ENCODE measurements around the gene CALU. TPM values are rescaled to one million over a fixed set of nuclear protein-coding genes. Genes with fewer than 3 reads are reported as not detected.

Gene CALU
- total RNA-seq, 1 donor from 2014 or later = 75.8 TPM

GRCh38 chr7:128785738-128786137 is 46.6 kb downstream of the CALU start:
- no peak for DNase-seq (ENCODE audit: low spot score)

DNA sequence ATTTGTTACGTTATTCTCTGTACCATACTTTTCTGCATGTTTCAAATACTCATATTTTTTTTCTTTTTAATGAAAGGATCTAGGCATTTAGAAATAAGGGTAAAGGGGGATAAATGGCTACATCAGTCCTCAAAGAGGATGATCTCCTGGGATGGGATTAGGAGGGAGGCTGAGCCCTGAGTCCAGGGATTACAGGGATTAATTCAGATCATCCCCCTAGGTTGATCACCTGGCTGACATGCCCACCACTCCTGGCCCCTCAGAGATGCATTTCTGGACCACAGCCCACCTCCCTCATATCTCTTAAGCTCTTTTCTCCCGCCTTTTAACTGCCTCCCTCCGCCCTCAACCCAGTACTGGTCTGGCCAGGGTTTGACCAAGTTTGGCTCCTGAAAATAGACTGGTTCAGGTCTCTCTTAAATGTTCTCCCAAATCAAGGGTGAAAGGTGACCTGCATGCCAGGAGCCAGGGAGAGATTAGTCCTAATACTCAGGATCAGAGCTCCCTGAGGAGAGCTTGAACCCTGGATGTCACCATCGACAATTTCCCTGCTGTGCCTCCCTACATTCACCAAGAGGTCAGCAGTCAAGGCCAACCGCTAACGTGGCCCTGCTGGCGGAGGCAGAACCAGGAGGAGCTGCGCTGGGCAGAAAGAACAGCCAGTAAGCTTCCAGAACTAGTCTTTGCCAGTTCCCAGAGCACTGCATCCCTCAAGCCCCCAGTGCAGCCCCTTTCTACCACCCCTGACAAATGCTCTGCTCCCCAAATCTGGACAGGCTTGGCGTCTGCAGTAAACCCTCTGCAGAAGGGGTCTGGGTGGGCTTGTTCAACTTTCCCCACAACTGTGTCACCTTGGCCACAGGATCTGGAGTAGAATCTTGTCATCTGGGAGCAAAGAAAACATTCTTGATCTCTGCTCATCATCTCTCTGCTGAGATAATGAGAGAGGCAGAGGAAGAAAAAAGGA is 49.6 kb downstream of the CALU start:
- DNase-seq (ENCODE audit: low spot score) = no peak

- no peak for DNase-seq (ENCODE audit: low spot score)
Observed at GRCh38 chr7:128790315-128791041, 51.3 kb downstream of the CALU start.

DNA sequence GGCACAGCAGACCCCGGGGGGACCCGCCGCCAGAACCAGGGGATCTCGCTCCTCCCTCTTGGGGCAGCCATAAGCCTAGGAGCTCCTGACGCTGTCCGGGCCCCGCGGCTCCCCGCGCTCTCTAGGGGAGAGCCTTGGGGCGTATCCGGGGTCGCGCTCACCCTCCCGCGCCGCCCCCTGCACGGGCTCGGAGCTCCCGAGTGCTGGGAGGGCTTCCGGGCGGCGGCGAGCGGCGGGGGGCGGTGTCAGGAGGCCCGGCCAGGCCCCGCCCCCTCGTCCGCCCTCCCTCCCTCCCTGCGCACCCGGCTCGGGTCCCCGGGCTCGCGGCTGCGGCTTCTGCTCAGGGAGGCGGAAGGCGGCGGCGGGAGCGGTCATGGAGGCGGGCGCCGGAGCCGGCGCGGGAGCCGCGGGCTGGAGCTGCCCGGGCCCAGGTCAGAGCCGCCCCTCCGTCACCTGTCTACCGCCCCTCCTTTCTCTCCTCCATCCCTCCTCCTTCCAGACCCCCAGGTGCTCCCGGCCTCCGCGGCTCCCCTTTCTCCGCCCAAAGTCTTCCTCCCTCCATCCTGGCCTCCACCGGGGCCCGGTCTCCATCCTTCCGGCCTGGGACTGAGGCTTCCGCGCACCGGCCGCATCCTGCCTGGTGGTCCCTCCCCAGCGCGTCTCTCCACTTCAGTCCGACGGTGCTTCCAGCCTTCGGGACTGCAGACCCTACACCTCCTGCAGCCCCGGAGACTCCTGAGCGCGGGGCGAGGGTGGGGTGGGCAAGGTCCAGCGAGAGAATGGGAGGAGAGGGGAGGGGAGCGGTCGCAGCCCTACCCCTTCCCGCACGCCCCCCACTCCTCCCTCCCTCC is 52.2 kb downstream of the CALU start, which contains the start of gene CCDC136:
Gene CCDC136 (plus strand): TSS at position 848 of the 851 bp plus-strand sequence. CDS start 444 bp downstream, outside the sequence.
- peak; percentile 71 for DNase-seq (ENCODE audit: low spot score)

DNA sequence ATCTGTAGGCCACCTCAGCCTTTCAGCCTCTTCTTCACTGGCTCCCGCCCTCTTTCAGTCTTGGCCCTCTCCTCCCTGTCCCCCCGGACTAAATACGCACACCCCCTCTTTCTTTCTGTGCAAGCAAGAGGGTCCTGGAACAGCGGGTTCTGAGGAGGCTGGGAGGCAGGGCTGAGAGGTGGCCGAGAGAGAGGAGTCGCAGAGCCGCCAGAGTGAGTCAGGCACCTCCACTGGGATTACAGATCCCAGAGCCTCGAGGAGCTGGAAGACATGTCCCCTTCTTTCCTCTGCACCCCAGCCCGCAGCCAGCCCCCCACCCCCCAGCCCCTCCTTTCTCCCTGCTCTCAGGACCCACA is 52.8 kb downstream of the CALU start:
- no peak for DNase-seq (ENCODE audit: low spot score)

DNA sequence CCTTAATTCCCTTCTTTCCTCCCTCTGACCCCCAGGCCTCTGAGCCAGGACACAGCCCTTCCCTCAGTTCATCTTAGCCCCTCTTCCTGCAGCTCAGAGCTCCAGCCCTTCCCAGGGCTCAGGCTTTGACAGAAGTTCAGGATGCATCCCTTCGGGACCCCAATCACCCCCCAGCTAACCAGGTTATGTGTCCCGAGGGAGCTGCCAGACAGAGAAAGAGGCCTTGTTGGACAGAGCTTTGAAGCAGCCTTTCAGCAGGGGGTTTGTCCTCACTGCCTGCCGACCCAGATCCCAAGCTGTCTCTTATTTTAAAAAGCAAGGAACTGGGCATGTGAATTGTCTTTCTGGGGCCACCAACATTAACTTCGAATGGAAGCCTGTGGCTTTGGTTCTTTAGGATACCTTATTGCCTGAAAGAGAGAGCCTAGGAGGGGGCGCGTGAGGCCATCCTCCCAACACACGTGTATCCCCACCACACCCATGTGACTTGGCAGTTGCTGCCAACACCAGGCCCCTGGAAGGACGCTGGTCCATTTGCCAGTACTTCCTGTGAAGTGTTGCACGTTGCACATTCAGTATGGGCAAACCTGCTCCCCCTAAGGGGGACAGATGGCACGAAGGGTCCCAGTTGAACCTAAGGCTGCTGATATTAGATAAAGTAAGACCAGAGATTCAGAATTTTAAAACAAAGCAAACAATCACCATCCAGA is 53.5 kb downstream of the CALU start:
- DNase-seq (ENCODE audit: low spot score) = no peak

GRCh38 chr7:128793181-128793547 is 54.0 kb downstream of the CALU start:
- no peak for DNase-seq (ENCODE audit: low spot score)

- DNase-seq (ENCODE audit: low spot score) = no peak
Observed at GRCh38 chr7:128794020-128794419, 54.9 kb downstream of the CALU start.

- DNase-seq (ENCODE audit: low spot score) = no peak
Observed at GRCh38 chr7:128794436-128794835, 55.3 kb downstream of the CALU start.

DNA sequence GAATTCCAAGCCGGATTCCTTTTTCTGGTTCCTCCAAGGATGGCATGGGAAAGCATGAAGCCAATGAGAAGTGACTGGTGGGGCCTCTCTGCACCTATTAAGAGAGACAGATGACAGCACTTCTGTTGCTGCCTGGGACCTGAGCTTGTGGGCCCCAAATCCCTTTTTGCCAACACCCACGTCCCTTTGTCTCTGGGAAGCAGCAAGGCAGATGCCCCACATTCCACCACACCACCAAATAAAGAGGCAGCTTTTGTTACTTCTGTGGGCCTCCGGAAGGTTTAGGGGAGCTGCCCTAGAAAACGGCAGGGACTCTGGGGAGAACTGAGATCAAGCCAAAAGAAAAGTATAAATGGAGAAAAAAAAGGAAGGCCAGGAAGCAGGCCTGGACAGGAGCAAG is 56.0 kb downstream of the CALU start:
- no peak for DNase-seq (ENCODE audit: low spot score)

- no peak for DNase-seq (ENCODE audit: low spot score)
Observed at GRCh38 chr7:128796327-128796726, 57.2 kb downstream of the CALU start.

DNA sequence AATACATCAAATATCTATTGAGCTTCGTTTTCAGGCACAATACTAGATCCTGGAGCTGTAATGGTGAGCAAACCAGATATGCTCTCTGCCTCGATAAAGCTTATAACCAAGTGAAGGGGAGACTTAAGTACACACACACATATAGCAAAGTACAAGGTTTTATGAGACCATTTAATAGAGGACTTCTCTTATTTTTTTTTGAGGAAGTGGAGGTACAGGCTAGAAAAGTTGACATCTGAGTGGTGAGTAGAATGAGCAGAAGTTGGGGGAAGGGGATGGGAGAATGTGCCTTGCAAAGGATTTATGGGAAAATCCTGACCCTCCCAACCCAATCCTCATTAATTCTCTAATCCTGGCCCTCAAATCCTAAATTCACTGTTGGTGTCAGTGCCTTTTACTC is 60.3 kb downstream of the CALU start:
- no peak for DNase-seq (ENCODE audit: low spot score)

- no peak for DNase-seq (ENCODE audit: low spot score)
Observed at GRCh38 chr7:128800567-128800966, 61.4 kb downstream of the CALU start.

- no peak for DNase-seq (ENCODE audit: low spot score)
Observed at GRCh38 chr7:128801003-128801402, 61.8 kb downstream of the CALU start.

GRCh38 chr7:128801667-128802418 is 62.7 kb downstream of the CALU start:
- DNase-seq (ENCODE audit: low spot score) = no peak

- no peak for DNase-seq (ENCODE audit: low spot score)
Observed at GRCh38 chr7:128804484-128804883, 65.3 kb downstream of the CALU start.

DNA sequence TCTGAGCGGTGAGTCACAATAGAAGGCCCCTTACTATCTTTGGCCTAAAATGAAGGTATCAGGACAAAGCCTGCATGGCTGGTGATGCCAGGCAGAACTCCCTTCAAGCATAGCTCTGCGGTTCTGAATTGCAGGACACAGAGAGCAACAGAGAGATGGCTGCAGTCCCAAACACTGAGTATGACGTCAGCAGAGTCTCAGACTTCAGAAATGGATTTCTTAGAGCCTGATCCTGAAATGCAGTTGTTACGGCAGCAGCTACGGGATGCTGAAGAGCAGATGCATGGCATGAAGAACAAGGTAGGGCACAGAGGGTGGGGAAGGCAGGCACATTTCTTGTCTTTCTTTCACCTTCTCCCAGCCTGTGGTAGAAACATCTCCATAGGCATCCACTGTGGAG is 66.1 kb downstream of the CALU start:
- DNase-seq (ENCODE audit: low spot score) = no peak

- DNase-seq (ENCODE audit: low spot score) = no peak
Observed at GRCh38 chr7:128807191-128807590, 68.0 kb downstream of the CALU start.

DNA sequence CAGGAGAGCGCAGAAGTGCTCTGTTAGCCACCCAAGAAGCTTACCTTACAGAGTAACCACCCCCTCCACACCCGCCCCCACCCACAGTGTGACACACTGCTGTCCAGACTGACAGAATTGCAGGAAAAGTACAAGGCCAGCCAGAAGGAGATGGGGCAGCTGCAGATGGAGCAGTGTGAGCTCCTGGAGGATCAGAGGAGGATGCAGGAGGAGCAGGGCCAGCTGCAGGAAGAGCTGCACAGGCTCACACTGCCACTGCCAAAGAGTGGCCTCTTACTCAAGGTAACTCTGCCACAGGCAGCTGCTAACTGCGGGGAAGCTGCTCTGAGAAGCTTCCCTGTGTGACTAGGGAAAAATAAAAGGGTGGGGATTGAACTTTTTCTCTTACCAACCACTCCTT is 70.2 kb downstream of the CALU start:
- DNase-seq (ENCODE audit: low spot score) = no peak

DNA sequence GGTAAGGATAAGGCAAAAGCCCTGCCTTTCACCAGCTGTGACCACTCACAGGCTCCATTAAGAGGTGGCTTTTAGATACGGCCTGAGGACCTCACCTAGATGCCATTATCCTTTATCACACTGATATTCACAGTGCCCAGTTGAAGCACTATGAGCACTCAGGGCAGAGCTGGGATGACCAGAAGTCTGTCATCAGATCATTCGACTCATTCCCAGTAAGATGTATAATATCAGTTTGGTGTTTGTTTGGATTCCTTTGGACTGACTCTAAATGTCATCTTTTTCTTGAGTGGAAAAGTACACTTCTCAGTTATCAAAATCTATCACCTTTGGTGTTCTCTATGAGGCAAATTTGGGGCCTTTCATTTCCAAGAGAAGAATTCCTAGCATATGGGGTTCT is 71.3 kb downstream of the CALU start:
- no peak for DNase-seq (ENCODE audit: low spot score)

GRCh38 chr7:128810997-128811396 is 71.8 kb downstream of the CALU start:
- no peak for DNase-seq (ENCODE audit: low spot score)
